ENCODE results near the gene HIRA. TPM values are rescaled to one million over a fixed set of nuclear protein-coding genes. Genes with fewer than 3 reads are reported as not detected.

Gene HIRA
- polyA plus RNA-seq, 2 of the 4 experiments (the other 2 are of a cell fraction): 12.3 to 16.6 TPM

- TF ChIP-seq USF2 (IDR thresholded peaks at IDR 0.05): no peak
- TF ChIP-seq TP53 (CRISPR knock-in tag; IDR thresholded peaks at IDR 0.05): no peak
- TF ChIP-seq NPAS2 (CRISPR knock-in tag; IDR thresholded peaks at IDR 0.05; ENCODE audit: borderline replicate concordance): no peak
- TF ChIP-seq SMC3 (IDR thresholded peaks at IDR 0.05): no peak
Measured at GRCh38 chr22:19454156-19454555, 22.6 kb upstream of the HIRA start (continued).

GRCh38 chr22:19453718-19454117, 22.2 kb upstream of the HIRA start:
- no peaks in the 10 kb centered on the region for H3K9me3 ChIP-seq
- WGBS (ENCODE audit: missing lambda C conversion rate): 89% methylated on average over 5 of the region's 5 CpGs
- FAIRE-seq (no peak), DNase-seq (ENCODE audit: low read depth in 1 of 2, low spot score in 1 of 2) (no peak), ATAC-seq (no peak)
- POLR2A ChIA-PET: no interaction called here
- H3K4me1 ChIP-seq: 0 out of 3 replicates have a peak, but pooled peaks cover under 1% of the 10 kb centered on the region
- CTCF ChIA-PET: interaction anchor here (1.0 to 1.4 kb wide), 3 partner anchors 10 to 277 kb away, joined by 3 read pairs; no protein-coding TSS in a partner anchor
- H3K4me3 ChIP-seq: no peak overlapping the region
- no peak overlapping the region for H3K4me2 ChIP-seq
- TF ChIP-seq HOXB5 (CRISPR knock-in tag; IDR thresholded peaks at IDR 0.05) (no peak), TFCP2L1 (CRISPR knock-in tag; IDR thresholded peaks at IDR 0.05) (no peak), RAD21 (conservative IDR thresholded peaks at IDR 0.05 in 1 of 2, IDR thresholded peaks at IDR 0.05 in 1 of 2) (no peak), RCOR1 (IDR thresholded peaks at IDR 0.05; ENCODE audit: low read depth, low read length) (no peak), MAX (IDR thresholded peaks at IDR 0.05) (no peak)
- H3K27ac ChIP-seq: no peak overlapping the region

GRCh38 chr22:19451570-19451969, 20.0 kb upstream of the HIRA start:
- ChIA-PET CTCF (interaction anchor here (1.5 kb wide), 1 partner anchor 23 kb away, joined by 5 read pairs; no protein-coding TSS in a partner anchor), POLR2A (no interaction called here)
- Histone ChIP-seq H3K4me2 (no peak overlapping the region), H3K9me3 (no peaks in the 10 kb centered on the region), H3K27ac (no peak overlapping the region), H3K4me3 (no peak overlapping the region), H3K4me1 (peaks cover 8% of the 10 kb centered on the region; the same call in 2 of the 3 replicates)
- no peak for ATAC-seq
- TF ChIP-seq EHF (CRISPR knock-in tag; IDR thresholded peaks at IDR 0.05): no peak
- TF ChIP-seq FOXS1 (CRISPR knock-in tag; IDR thresholded peaks at IDR 0.05): no peak
- no peak for TF ChIP-seq MAFK (IDR thresholded peaks at IDR 0.05; ENCODE audit: partially characterized antibody)
- no peak for TF ChIP-seq HES2 (IDR thresholded peaks at IDR 0.05)
- DNase-seq (ENCODE audit: low read depth in 1 of 2, low spot score in 1 of 2): no peak
- WGBS (ENCODE audit: missing lambda C conversion rate): 99% methylated on average over 4 of the region's 4 CpGs
- FAIRE-seq: no peak

GRCh38 chr22:19450363-19451175, 19.0 kb upstream of the HIRA start:
- H3K4me3 ChIP-seq: no peak overlapping the region
- H3K9me3 ChIP-seq: no peaks in the 10 kb centered on the region
- no peak overlapping the region for H3K27ac ChIP-seq
- 77% methylated on average over 7 of the region's 8 CpGs for WGBS (ENCODE audit: missing lambda C conversion rate)
- ChIA-PET POLR2A (no interaction called here), CTCF (interaction anchor here (1.5 kb wide), 1 partner anchor 24 kb away, joined by 5 read pairs; no protein-coding TSS in a partner anchor)
- DNase-seq (ENCODE audit: low read depth in 1 of 2, low spot score in 1 of 2): no peak
- FAIRE-seq: no peak
- TF ChIP-seq NFE2L2 (conservative IDR thresholded peaks at IDR 0.05; ENCODE audit: low read length) (no peak), HES2 (IDR thresholded peaks at IDR 0.05) (no peak), RNF2 (IDR thresholded peaks at IDR 0.05; ENCODE audit: borderline replicate concordance, low read depth) (no peak), FOXS1 (CRISPR knock-in tag; IDR thresholded peaks at IDR 0.05) (no peak), MYC (IDR thresholded peaks at IDR 0.05; ENCODE audit: borderline replicate concordance, low read length) (no peak), GATA3 (IDR thresholded peaks at IDR 0.05; ENCODE audit: borderline replicate concordance) (no peak)
- H3K4me1 ChIP-seq: peaks cover 13% of the 10 kb centered on the region; the same call in 2 of the 3 replicates
- no peak overlapping the region for H3K4me2 ChIP-seq
- no peak for ATAC-seq

Data from A549 (cell line).